RKO (cell line): ENCODE results near the gene ERG28.
"Not testable (repeated sequence)": the region's sequence is repeated elsewhere in the genome, so short reads cannot be mapped to it uniquely, and the experiment has no call there.

Source experiments
- DNase-seq: peaks from one replicate; pipeline ENCODE4 v3.0.0-alpha.2; 2016; ENCODE audit warnings: low spot score

Gene ERG28, protein sequence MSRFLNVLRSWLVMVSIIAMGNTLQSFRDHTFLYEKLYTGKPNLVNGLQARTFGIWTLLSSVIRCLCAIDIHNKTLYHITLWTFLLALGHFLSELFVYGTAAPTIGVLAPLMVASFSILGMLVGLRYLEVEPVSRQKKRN

DNA sequence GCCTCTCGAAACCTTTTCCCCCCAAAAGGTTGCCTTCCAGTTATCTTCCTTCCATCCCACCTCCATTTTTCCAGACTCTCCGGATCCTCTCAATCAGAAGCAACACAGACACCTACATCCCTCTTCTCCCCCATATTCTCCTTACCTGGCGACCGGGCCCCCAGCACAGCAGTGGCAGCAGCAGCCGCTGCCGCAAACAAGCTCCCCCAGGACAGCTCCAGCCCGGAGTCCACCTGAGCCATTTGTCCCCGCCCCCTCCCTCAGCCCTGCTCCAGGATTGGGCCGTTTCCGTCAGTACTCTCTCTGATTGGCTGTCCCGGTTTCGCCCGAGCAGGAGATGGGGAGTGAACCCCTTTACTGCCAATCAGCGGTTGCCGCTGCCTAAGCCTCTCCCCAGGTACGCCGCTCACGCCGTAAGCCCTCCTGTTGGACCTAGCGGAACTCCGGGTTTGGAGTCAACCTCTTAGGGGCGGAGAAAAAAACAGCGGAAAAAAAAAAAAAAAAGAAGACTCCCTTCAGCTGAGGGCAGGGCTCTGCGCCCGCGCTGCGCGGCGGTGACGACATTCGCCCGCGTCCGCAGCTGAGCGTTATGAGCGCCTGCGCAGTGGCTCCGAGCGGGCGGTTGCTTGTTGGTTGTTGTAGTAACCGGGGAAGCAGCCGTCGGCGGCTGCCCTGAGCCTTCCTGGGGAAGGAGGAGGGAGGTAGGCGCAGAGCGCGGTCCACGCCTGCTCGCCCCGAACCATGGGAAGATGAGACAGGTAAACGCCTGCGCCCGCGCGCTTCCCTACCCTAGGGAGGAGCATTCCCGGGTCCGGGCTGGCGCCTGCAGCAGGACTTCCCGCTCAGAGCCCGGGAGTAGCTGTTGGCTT is at the start of gene ERG28, which contains the start of gene TTLL5:
Gene ERG28 (minus strand): TSS at position 247 of the 869 bp plus-strand sequence. CDS start 3,374 bp downstream, outside the sequence.
Gene TTLL5 (plus strand): TSS at position 617 of the 869 bp plus-strand sequence. CDS start 1,904 bp downstream, outside the sequence.
- DNase-seq, result peak; percentile 94

DNA sequence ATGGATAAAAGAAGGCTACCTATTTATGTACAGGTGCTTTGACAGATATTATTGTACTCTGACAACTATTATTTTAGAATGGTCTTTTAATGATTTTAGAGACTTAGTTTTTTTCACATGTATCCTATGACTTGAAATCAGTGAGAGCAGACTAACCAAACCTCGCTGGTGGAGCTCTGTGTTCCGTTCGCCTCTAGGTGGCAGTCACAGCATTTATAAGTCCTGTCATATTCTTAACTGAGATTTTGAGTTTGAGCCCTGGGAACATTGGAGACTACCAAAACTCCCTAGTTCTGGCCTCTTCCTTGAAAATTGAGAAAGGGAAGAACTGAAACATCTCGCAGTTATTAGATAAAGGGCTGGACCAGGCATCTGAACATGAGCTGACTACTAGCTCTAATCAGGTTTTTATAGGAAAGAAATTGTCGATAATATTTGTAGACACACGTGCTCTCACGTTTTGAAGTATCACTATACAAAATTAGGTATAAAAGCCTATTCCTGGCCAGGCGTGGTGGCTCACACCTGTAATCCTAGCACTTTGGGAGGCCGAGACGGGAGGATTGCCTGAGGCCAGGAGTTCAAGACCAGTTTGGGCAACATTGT is 48.6 kb upstream of the ERG28 start:
- peak; percentile 85 for DNase-seq

DNA sequence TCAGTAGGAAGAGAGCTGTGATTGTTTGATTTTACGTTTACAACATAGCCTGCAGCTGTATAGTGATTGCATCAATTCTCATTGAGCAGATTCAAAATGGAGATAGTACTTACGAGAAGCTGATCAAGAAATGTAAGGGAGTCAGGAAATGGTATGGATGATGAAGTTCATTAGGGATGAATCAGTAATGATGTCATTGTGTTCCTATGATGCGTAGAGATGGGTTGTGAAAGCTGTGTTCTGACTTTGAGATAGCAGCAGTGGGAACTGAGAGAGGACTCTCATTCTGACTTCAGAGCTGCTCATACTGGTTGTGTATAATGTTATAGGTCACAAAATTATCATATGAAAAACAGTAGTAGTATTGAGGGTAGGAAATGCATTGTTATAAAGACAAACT is 44.3 kb upstream of the ERG28 start:
- DNase-seq, result peak; percentile 27

DNA sequence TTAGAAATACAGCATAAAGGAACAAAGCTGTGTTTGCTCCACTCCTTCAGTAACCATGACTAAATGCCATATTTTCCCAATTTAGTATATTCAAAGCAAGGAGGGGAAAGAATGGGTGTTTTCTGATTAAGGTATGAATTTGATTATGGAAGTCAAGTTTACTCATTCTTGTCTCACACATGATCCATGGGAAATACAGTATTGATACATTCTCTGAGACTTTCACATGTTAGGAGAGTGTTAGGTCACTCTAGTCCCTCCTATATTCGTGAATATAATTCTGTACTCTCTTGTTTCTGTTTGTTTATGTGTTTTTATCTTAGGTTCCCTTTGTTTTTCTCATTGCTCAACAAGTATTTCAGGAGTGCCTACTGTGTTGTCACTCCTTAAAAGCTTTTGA is 42.8 kb upstream of the ERG28 start:
- DNase-seq, result no peak

DNA sequence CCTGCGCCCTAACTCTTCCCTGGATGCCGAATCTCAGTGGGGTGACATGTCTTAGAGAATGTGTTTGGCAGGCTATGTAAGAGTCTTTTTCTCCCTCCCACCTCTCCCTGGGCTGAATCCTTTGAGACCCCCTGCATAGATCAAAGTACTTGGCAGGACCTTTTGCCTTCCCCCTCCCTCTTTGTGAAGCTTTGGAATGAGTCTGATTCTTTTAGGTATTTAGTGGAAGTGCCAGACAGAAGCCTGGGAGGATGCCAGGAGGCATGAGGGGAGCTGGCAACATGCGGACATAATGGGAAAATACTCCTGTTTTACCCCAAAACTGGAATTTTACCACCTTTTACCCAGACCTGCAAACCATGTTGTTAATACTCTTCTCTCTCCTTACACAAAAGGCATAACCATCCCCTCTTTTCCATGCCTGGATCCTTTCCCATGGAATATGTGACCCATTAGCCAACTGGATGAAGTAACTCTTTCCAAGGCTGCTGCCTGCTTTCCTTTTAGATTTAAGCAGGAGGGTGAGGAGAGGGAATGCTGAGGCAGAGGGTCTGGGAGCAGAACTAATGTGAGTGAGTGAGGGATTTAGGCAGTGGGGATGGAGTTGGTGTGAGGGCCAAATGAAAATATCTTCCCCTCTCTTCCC is 42.1 kb upstream of the ERG28 start:
- DNase-seq, result no peak

DNA sequence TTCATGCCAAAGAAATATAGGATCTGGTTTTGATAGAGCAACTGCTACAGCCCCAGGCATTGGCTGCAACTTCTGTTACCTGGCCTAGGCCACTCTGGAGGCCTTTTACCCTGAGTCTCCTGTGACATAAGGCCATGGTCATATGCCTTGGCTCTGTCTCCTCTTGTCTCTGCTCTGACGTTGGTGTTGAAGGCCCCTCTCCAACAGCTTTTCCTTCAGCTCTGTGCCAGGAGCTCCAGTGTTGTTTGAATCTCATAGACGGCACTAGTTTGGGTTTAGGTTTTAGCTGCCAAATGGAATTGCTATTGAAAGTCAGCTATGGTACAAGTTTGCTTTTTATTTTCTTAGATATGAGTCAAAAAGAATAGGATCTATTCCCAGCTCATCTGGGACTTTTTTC is 41.4 kb upstream of the ERG28 start:
- DNase-seq, result no peak

DNA sequence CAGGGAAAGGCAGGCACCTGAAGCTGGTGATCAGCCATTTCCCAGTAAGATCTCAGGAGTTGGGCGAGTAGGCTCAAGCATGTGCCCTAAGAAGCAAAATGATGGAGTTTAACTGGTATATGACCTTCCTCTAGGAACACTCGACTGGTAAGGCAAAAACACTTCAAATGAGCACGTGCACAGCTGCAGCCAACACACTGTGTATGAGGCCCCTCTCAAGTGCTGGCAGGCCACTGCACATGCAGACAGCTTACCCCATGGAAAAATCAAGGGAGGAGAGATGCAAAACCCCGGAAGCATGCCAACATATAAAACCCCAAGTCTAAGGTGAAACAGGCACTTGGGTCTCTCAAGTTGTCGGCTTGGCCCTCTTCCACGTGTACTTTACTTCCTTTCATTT is 39.6 kb upstream of the ERG28 start:
- DNase-seq, result no peak

DNA sequence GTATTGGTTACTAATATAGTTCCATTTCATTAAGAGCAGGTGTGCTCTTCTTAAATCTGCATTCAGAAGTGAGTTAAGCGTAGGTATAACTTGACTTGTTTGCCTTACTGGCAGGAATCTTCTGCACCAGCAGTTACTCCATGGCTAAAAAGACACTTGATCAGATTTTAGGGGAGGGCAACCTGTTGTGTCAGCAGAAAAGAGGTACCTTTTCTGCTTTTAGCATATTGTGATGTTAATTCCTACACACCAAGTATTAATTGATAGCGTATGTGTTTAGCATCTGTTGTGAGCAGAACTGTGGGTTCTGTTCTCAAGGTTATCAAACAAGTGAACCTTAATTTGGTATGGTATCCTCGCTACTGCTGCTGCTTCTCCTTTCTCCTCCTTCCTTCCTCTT is 38.7 kb upstream of the ERG28 start:
- no peak for DNase-seq

DNA sequence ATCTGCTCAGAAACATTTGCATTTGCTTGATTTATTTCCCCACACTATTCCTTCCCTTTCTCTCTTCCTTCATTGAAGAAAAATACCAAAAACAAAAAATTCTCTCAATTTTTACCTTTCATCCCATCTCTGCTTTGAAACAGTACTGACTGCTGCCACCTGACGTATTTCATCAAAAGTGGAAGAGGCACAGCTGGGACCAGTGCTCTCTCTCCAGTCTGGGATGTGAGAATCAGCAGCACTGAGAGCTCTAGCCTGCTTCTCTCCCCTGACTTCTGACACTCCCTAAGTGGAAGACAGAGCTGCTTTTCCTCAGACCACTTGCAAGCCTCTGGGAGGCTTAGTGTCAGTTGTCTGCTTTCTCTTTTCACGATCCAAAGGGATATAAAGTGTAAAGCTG is 37.2 kb upstream of the ERG28 start:
- DNase-seq, result no peak

DNA sequence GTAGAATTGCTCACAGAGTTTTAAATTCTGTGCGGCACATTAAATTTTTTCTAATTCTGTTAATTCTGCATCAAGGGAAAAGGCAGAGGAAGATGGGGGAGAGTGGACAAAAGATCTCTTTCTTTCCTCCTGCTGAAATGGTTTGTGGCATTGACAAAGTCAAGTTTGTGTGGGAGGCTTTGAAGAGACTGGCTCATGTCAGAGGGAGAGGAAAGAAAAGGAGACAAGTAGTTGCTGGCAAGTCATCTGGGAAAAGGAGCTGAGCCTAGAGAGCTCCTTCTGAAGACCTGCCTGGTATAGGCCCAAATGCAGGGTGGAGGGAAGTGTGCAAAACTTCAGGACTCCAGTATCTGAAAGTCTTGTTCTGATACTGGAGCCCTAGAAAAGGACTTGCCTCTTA is 36.7 kb upstream of the ERG28 start:
- no peak for DNase-seq

DNA sequence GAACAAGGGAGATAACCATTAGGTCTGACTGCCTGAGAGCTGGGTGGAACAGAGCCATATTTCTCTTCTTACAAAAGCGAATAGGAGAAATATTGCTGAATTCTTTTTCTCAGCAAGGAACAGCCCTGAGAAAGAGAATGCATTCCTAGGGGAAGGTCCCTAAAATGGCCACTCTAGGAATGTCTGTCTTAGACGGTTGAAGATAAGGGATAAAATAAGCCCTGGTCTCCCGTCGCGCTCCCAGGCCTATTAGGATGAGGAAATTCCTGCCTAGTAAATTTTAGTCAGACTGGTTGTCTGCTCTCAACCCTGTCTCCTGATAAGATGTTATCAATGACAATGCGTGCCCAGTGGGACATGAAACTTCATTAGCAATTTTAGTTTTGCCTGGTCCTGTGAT is 34.3 kb upstream of the ERG28 start:
- not testable (repeated sequence) for DNase-seq

DNA sequence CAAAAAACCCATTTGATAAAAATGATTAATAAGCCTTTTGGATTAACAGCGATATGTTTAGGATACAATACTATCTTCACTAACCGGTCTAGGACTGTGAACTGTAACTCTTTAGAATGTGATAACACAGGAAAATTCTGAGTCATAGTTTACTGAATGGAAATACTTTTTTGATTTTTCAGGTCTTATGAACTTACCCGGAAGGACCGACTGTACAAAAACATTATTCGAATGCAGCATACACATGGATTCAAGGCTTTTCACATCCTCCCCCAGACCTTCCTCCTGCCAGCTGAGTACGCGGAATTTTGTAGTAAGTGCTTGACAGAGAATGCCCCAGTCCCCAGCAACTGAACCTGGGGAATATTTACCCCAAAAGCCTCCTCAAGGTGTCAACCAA is 29.3 kb upstream of the ERG28 start:
- no peak for DNase-seq

DNA sequence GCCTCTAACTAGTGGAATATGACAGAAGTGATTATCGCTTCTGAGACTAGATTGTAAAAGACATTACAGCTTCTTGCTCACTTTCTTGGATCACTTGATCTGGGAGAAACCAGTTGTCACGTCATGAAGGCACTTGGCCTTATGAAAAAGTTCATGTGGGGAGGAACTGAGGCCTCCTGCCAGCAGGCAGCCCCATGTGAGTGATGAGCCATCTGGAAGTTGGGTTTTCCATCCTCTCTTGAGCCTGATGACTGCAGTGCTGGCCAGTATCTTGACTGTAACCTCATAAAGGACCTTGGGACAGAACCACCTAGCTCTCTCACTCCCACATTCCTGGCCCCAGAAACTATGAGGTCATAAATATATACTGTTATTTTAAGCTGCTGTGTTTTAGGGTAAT is 28.3 kb upstream of the ERG28 start:
- DNase-seq, result no peak

DNA sequence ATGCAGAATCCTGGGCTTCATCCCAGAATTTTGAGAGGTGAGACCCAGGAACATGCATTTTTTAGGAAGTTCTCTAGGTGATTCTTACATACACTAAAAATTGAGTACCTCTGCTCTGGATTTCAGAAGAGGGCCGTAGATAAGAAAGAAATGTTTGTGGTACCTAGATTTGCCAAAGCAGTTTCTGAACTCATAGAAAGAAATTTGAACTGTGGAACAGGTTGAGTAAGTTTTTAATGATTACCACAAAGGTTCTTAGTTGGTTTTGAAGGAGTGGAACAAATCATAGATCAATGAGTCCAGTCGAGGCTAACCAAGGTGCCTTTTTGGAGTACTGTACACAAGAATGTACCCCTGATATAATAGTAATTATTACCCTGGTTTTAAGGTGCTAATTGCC is 25.2 kb upstream of the ERG28 start:
- DNase-seq, result no peak

DNA sequence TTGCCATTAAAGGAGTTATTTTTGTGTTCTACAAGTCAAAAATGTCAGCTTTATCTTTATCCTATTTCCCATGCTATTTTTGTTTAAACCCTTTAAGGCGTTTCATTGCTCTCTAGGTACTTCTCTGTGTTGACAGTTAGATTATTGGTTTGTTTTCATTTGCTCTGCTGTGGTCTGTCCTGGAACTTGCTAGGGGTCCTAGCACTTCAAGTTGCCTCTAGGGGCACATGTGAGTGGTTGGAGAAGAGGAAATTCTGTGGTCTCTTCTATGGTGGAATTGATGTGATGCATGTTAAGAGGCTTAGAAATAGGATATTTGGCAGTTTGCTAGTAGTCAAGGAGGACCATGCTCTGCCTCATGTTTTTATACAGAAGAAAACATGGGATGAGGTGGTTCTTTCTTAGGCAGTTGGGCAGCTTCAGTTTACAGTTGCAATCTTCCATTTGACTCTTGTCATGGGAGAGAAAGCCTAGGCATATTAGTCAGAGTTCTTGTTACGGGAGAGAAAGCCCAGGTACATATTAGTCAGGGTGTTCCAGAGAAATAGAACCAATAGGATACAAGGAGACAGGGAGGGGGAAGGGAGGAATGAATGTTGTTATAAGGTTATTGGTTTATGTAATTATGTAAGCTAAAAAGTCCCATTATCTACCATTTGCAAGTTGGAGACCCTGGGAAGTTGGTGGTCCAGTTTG is 14.7 kb upstream of the ERG28 start:
- no peak for DNase-seq

DNA sequence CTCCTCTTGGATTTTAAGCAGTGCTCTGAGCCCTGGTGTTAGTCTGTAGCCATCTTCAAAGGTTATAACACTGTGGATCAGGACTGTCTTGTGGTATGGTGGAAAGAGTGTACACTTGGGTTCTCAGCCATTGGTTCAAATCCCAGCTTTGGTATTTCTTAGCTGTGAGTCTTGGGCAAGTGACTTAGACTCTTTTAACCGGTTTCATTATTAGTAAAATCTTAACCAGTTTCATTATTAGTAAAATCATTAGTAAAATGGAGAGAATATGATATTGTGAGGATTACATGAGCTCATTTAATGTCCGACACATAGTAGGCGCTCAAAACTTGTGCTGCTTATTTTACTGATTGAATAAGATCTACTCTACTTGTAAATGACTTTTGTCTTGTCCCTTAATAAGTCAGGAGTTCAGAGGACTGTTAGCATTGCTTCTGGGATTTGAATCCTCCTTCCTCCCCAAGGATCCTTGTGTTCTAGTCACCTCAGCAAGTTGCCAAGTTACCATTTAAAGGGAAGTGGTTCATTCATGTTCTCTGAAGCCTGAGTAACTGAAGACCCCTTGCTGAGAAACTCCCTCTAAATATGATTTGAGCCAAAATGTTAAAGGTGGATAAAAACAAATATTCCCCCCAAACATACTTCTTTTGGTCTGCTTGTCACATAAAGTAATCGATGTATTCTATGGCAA is 12.8 kb upstream of the ERG28 start:
- DNase-seq, result no peak

DNA sequence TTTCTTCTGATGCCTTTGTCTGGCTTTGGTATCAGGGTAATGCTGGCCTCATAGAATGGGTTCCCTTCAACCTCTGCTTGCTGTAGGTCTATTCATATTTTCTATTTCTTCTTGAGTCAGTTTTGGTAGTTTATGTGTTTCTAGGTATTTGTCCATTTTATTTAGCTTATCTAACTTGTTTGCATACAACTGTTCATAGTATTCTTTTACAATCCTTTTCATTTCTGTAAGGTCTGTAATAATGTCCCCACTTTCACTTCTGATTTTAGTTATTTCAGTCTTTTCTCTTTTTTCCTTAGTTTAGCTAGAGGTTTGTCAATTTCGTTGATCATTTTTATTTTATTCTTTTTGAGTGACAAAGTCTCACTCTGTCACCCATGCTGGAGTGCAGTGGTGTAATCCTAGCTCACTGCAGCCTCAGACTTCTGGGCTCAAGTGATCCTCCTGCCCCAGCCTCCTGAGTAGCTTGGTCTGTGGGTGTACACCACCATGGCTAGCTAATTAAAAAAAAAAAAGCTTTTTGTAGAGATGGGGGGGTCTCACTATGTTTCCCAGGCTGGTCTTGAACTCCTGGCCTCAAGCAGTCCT is 12.0 kb upstream of the ERG28 start:
- no peak for DNase-seq

DNA sequence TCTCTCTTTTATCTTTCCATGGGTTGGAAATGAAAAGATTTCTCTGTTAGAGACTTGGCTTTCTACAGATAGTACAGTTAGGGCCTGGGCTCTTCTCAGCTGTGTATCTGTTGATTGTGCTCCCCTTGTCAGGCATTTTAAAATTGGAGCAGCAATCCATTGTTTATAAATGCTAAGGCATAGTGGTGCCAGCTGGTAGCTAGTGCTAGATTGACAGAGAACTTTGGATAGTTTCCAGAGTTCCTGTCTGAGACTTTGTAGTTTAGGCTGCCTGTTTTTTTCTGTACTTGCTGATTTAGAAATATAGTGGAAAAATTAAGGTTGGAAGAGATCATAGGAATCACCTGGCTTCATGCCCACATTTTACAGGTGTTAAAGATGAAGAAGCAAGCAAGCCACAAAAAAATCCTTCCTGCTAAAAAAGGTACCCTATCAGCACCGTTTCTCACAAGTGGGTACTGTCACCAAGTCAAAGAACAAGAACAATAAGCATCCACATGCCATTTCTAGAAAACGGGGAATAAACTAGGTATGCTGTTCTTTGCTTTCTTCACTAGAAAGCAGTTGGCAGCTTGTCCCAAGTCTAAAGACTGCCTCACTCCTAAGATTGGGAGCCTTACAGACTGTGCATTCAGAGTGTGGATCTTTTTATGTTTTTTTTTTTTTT is 6.6 kb upstream of the ERG28 start:
- no peak for DNase-seq

DNA sequence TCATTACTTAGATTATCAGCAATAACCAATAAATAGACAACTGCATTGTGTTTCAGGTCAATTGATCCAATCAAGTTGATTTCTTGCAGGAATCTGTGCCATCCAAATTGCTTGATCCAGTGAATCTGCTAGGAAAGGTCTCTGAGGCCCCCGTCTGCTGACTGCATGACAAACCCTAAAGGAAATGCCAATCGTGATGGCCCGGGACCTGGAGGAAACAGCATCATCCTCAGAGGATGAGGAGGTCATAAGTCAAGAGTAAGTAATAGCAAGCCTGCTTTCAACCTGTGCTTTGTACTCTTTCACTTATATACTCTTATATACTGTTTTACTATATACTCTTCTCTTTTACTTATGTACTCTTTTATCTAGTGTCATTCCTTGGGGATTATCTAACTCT is 2.3 kb upstream of the ERG28 start:
- DNase-seq, result peak; percentile 61

DNA sequence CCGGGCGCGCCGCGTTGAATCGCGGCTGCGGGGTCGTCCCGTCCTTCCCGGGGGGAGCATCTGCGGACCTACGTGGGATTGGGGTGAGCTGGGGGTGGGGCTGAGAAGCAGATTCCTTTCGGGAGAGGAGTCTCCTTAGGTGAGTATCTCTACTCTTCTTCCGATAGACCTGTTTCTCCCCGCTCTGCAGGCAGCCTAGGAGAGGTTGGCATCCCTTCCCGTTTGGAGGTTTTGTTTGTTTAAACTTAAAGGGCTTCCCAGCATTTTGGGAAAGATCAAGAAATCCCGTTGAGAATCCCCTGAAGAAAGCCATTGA is 781 bp upstream of the ERG28 start:
- DNase-seq, result no peak

DNA sequence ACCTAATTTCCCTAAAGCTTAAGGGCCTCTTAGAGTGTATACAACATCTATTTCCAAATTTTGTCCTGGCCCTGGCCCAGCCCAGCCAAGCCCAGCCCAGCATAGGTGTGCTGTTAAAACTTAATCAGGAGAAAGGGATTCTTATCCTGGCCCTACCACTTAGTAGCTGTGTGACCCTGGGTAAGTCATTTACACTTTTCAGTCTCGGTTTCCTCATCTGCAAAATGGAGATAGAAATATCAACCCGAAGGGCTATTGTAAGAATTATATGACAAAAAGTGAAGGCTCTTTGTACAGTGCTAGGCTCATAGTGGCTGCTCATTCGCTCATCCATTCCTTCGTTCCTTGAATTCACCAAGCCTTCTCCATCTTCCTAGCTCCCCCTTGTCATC is 442 bp downstream of the ERG28 start:
- no peak for DNase-seq
